GM23248 (cell line): ENCODE data around the gene RPS6KA4.

Experiments
- EZH2 ChIP-seq: fragments of 200-600 bp; sonication (generic); IDR thresholded peaks from 2 replicates; pipeline ENCODE4 v1.6.1; 2018; ENCODE audit warnings: antibody characterized with exemption, mild to moderate bottlenecking; ENCODE audit not compliant: insufficient read depth, poor library complexity, severe bottlenecking
- EZH2phosphoT487 ChIP-seq: fragments of 200-600 bp; sonication (generic); IDR thresholded peaks from 2 replicates; pipeline ENCODE4 v1.6.1; 2018; ENCODE audit warnings: antibody characterized with exemption, moderate library complexity, mild to moderate bottlenecking, low read depth; ENCODE audit not compliant: insufficient read depth

GRCh38 chr11:64372802-64373597 lies 14.0 kb downstream of the RPS6KA4 start:
- TF ChIP-seq EZH2phosphoT487, result no peak
- TF ChIP-seq EZH2, result no peak
